ENCODE measurements around the gene NLRP9.

DNA sequence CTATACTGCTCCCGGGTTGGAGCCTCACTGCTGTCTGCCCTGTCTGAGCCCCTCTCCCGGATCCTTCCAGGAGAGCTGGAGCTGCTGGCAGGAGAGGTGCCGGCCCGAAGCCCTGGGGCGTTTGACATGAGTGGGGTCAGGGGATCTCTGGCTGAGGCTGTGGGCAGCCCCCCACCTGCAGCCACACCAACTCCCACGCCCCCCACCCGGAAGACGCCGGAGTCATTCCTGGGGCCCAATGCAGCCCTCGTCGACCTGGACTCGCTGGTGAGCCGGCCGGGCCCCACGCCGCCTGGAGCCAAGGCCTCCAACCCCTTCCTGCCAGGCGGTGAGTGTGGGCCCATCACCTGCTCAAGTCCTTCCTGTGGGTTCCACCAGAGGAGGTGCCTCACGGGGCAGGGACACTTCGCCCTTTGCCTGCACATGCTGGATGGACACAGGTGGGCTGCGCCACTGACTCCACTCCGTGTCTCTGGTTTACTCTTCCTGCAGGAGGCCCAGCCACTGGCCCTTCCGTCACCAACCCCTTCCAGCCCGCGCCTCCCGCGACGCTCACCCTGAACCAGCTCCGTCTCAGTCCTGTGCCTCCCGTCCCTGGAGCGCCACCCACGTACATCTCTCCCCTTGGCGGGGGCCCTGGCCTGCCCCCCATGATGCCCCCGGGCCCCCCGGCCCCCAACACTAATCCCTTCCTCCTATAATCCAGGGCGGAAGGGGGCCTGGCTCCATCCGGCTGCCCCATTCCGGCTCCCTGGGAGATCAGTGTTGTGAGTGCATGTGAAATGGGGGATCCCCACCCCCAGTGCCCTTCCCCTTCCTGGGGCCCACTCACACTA is 43.3 kb downstream of the NLRP9 start:
- TF ChIP-seq, protein P1, sequence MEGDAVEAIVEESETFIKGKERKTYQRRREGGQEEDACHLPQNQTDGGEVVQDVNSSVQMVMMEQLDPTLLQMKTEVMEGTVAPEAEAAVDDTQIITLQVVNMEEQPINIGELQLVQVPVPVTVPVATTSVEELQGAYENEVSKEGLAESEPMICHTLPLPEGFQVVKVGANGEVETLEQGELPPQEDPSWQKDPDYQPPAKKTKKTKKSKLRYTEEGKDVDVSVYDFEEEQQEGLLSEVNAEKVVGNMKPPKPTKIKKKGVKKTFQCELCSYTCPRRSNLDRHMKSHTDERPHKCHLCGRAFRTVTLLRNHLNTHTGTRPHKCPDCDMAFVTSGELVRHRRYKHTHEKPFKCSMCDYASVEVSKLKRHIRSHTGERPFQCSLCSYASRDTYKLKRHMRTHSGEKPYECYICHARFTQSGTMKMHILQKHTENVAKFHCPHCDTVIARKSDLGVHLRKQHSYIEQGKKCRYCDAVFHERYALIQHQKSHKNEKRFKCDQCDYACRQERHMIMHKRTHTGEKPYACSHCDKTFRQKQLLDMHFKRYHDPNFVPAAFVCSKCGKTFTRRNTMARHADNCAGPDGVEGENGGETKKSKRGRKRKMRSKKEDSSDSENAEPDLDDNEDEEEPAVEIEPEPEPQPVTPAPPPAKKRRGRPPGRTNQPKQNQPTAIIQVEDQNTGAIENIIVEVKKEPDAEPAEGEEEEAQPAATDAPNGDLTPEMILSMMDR (IDR thresholded peaks at IDR 0.05; ENCODE audit: low read depth, low read length, poor library complexity, severe bottlenecking), result no peak
- TF ChIP-seq EZH2phosphoT487 (IDR thresholded peaks at IDR 0.05; ENCODE audit: borderline replicate concordance, low read length), result no peak
